ENCODE measurements around the gene TP53TG5.

TP53TG5 gene

DNA sequence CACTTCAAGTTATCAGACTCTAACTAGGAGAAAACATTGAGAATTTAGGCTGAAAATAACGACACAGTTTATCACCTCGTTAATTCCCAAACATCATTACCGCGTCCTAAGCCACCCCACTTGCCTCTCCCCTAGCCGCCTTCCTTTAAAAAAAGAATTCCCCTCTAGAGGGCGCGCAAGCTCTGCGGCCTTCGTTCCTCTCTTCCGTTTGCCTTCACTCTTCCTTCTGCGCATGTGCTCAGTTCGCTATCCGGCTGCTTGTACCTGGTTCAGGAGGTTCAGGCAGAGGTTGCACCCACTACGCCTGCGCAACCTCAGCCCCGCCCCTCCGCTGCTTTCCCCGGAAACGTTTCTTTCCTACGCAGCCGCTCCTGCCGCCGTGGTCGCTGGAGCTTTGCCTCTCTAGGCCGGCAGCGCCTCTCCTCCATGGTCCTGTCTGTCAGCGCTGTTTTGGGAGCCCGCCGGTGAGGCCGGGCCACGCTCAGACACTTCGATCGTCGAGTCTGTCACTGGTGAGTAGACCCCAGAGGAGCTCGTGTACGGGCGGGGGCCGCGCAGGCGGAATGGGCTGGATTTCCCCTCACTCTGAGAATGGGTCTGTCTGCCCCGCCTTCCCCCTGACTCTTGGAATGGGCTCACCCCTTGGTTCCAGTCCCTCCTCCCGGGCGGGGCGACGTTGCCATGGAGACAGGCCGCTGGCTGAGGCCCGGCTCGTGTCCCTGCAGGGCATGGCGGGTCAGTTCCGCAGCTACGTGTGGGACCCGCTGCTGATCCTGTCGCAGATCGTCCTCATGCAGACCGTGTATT, 15.1 kb downstream of the TP53TG5 start, which contains the start of gene SYS1:
Gene SYS1, plus strand, starts transcription at position 353 of the 807 bp plus-strand sequence. Its CDS starts 376 bp downstream, at position 729.
- H3K36me3 ChIP-seq = peaks cover 30% of the 10 kb centered on the region
- peak within 1 kb of the TSS; percentile 75 to 81 for H3K4me3 ChIP-seq (ENCODE audit: low read depth in 1 of 2, low read length in 1 of 2)
- H3K9me3 ChIP-seq = no peaks in the 10 kb centered on the region
- H3K4me1 ChIP-seq (ENCODE audit: control insufficient read depth in 1 of 2, insufficient read depth in 1 of 2, low read depth in 1 of 2, low read length in 1 of 2) = peaks cover 29 to 44% of the 10 kb centered on the region in 2 experiments
- peak within 1 kb of the TSS; percentile 95 for H3K27ac ChIP-seq
- no peaks in the 10 kb centered on the region for H3K27me3 ChIP-seq
- TF ChIP-seq, protein P1, sequence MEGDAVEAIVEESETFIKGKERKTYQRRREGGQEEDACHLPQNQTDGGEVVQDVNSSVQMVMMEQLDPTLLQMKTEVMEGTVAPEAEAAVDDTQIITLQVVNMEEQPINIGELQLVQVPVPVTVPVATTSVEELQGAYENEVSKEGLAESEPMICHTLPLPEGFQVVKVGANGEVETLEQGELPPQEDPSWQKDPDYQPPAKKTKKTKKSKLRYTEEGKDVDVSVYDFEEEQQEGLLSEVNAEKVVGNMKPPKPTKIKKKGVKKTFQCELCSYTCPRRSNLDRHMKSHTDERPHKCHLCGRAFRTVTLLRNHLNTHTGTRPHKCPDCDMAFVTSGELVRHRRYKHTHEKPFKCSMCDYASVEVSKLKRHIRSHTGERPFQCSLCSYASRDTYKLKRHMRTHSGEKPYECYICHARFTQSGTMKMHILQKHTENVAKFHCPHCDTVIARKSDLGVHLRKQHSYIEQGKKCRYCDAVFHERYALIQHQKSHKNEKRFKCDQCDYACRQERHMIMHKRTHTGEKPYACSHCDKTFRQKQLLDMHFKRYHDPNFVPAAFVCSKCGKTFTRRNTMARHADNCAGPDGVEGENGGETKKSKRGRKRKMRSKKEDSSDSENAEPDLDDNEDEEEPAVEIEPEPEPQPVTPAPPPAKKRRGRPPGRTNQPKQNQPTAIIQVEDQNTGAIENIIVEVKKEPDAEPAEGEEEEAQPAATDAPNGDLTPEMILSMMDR (IDR thresholded peaks at IDR 0.05) = peak; percentile 89

DNA sequence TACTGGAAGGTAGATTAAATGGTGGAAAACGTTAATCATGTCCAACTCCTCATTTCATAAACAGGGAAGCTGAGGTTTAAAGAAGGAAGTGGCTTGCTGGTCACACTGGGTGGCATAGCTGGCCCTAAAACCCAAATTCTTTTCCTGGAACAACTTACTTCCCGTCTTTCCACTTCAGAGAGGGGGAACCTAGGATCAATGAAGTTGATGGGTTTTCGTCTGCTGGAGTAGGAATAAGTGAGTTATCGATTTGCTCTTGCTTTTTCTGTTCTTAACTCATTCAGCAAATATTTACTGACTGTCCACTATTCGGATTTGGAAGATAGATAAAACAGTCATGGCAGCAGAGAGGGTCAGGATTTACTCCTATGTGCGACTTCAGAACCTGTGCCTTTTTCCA, 16.3 kb downstream of the TP53TG5 start:
- TF ChIP-seq, protein P1 (IDR thresholded peaks at IDR 0.05) = no peak
- Histone ChIP-seq H3K9me3 (no peaks in the 10 kb centered on the region), H3K27me3 (no peaks in the 10 kb centered on the region), H3K4me3 (ENCODE audit: low read depth in 1 of 2, low read length in 1 of 2) (no peak overlapping the region), H3K4me1 (ENCODE audit: control insufficient read depth in 1 of 2, insufficient read depth in 1 of 2, low read depth in 1 of 2, low read length in 1 of 2) (peaks cover 23 to 35% of the 10 kb centered on the region in 2 experiments), H3K27ac (peak overlapping the region; percentile 95), H3K36me3 (peaks cover 19% of the 10 kb centered on the region)

DNA sequence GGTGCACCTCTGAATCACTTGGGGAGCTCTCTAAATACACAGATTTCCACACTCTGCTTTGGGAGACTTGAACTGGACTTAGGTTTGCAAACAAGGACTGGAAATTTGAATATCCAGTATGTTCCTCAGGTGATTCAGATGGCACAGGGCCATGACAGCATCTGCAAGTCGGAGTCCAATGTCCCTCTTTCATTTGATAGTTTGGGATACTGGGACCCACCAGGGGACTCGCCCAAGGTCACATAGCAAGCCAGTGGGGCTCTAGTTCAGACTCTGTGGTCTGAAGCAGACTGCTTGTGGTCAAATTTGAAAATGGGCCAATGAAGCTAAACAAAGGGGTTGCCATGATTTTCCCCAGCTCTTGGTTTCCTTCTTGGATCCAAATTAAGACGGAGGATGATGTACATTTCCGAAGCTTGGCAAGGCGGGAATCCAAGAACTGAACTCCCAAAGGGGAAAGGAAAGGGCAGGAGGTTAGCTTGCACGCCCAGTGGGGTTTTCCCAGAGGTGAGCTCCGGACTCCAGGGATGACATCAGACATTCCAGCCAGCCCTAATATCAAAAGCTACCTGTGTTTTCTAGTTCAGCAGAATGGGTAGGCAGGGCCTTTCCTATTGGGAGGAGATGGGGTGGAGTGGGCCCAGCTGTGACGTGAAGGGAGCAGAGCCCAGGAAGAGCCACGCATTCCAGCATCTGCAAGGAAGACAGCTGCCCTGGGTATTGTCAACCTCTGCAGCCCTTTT, 18.5 kb downstream of the TP53TG5 start:
- Histone ChIP-seq H3K9me3 (no peaks in the 10 kb centered on the region), H3K4me3 (ENCODE audit: low read depth in 1 of 2, low read length in 1 of 2) (no peak overlapping the region), H3K27ac (no peak overlapping the region), H3K27me3 (no peaks in the 10 kb centered on the region), H3K4me1 (ENCODE audit: control insufficient read depth in 1 of 2, insufficient read depth in 1 of 2, low read depth in 1 of 2, low read length in 1 of 2) (peaks cover 23 to 35% of the 10 kb centered on the region in 2 experiments), H3K36me3 (no peaks in the 10 kb centered on the region)
- TF ChIP-seq, protein P1 (IDR thresholded peaks at IDR 0.05) = no peak

DNA sequence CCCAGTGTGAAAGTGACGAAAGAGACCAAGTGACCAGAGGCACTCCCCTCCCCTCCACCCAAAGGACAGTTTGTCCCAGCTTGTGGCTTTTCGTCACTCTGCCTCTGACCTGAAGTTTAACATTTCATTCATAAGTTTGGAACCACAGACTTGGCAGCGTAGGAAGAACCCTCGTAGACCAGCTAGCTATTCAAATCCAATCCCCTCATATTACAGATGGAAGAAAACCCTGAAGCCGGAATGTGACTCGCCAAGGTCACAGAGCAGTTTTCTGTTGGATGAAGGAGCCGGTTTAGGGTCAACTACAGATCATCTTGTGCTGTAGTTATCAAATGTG, 19.1 kb downstream of the TP53TG5 start:
- H3K36me3 ChIP-seq = no peaks in the 10 kb centered on the region
- TF ChIP-seq, protein P1 (IDR thresholded peaks at IDR 0.05) = no peak
- H3K9me3 ChIP-seq = no peaks in the 10 kb centered on the region
- H3K27ac ChIP-seq = no peak overlapping the region
- H3K4me3 ChIP-seq (ENCODE audit: low read depth in 1 of 2, low read length in 1 of 2) = no peak overlapping the region
- peaks cover 20 to 34% of the 10 kb centered on the region in 2 experiments for H3K4me1 ChIP-seq (ENCODE audit: control insufficient read depth in 1 of 2, insufficient read depth in 1 of 2, low read depth in 1 of 2, low read length in 1 of 2)
- no peaks in the 10 kb centered on the region for H3K27me3 ChIP-seq

DNA sequence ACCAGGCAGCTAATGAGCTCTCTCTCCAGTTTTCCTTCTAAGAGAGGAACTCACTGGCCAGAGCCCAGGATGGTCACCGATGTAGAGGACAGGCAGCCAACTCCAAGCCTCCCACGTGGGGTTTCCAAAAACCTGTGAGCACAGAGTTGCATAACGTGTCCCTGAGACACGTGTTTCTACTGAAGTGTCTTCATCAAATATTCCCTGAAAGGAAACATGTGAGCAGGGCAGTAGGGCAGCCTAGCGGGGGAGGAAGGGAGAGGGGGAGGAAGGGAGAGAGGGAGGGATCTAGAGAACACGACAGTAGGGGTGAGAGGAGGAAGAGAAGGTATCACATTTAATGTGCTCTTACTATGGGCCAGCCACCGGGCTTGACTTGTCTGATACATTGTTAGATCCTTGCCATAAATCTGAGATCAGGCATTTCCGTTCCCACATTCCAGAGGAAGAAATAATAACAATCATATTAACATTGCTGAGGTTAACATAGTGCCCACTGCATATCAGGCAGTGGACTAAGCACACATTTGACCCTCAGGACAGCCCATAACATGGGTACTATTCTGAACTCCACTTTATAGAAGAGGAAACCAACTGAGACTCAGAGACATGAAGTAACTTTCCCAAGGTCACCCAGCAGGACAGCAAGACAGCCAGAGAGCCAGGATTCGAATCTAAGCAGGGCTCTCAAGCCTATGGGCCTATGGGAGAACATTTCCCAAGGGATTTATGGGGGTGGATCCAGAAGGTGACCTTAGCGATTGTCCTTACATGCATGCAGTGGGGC, 19.6 kb downstream of the TP53TG5 start:
- H3K36me3 ChIP-seq = no peaks in the 10 kb centered on the region
- H3K27ac ChIP-seq = no peak overlapping the region
- H3K4me3 ChIP-seq (ENCODE audit: low read depth in 1 of 2, low read length in 1 of 2) = no peak overlapping the region
- TF ChIP-seq, protein P1 (IDR thresholded peaks at IDR 0.05) = no peak
- H3K27me3 ChIP-seq = no peaks in the 10 kb centered on the region
- H3K4me1 ChIP-seq (ENCODE audit: control insufficient read depth in 1 of 2, insufficient read depth in 1 of 2, low read depth in 1 of 2, low read length in 1 of 2) = peaks cover 15 to 28% of the 10 kb centered on the region in 2 experiments
- no peaks in the 10 kb centered on the region for H3K9me3 ChIP-seq
